Neural progenitor cell (in vitro differentiated cells): ENCODE results near the gene OR6B2. TPM values are rescaled to one million over a fixed set of nuclear protein-coding genes. Genes with fewer than 3 reads are reported as not detected.
A peak's percentile ranks its signal among the peaks of the same experiment; 100 is the strongest.

Experiments used
- DNase-seq: peaks from one replicate; pipeline ENCODE4 v3.0.0-alpha.2; 2016; ENCODE audit warnings: low spot score
- H2AFZ ChIP-seq: fragments of 200-600 bp; sonication (generic); replicated peaks from 2 replicates; pipeline ENCODE4 v1.6.1; 2016; ENCODE audit warnings: antibody characterized with exemption
- H3F3A ChIP-seq: fragments of 200-600 bp; sonication (generic); 2 replicates; pipeline ENCODE4 v1.6.1; 2016; ENCODE audit warnings: antibody characterized with exemption, low read depth
- H3K27ac ChIP-seq: fragments of 200-600 bp; sonication (generic); 2 replicates; pipeline ENCODE4 v1.5.1; 2016; ENCODE audit warnings: mild to moderate bottlenecking
- H3K27me3 ChIP-seq: fragments of 200-600 bp; sonication (generic); 2 replicates; pipeline ENCODE4 v1.6.1; 2016; ENCODE audit warnings: mild to moderate bottlenecking, moderate library complexity
- H3K36me3 ChIP-seq: fragments of 200-600 bp; sonication (generic); 2 replicates; pipeline ENCODE4 v1.5.1; 2016
- H3K4me1 ChIP-seq: fragments of 200-600 bp; sonication (generic); 2 replicates; pipeline ENCODE4 v1.6.1; 2016; ENCODE audit warnings: mixed run types
- H3K4me2 ChIP-seq: fragments of 200-600 bp; sonication (generic); 2 replicates; pipeline ENCODE4 v1.6.1; 2016
- H3K4me3 ChIP-seq: fragments of 200-600 bp; sonication (generic); 2 replicates; pipeline ENCODE4 v1.5.1; 2016
- H3K79me2 ChIP-seq: fragments of 200-600 bp; sonication (generic); 2 replicates; pipeline ENCODE4 v1.6.1; 2016; ENCODE audit warnings: low read depth
- H3K9ac ChIP-seq: fragments of 200-600 bp; sonication (generic); 2 replicates; pipeline ENCODE4 v1.6.1; 2016
- H3K9me3 ChIP-seq: fragments of 200-600 bp; sonication (generic); 2 replicates; pipeline ENCODE4 v1.5.1; 2016; ENCODE audit warnings: low read depth
- H4K20me1 ChIP-seq: fragments of 200-600 bp; sonication (generic); 2 replicates; pipeline ENCODE4 v1.6.1; 2016; ENCODE audit warnings: low read depth
- H3K27ac Mint-ChIP-seq: 3 replicates; pipeline ENCODE4 v1.8.0; 2021; ENCODE audit warnings: mixed read lengths
- H3K27me3 Mint-ChIP-seq: 2 replicates; pipeline ENCODE4 v1.8.0; 2022; ENCODE audit warnings: low read depth, mild to moderate bottlenecking, inconsistent platforms, moderate library complexity, mixed read lengths; ENCODE audit not compliant: insufficient read depth
- H3K36me3 Mint-ChIP-seq: 3 replicates; pipeline ENCODE4 v1.8.0; 2021; ENCODE audit warnings: mixed read lengths
- H3K4me1 Mint-ChIP-seq: 3 replicates; pipeline ENCODE4 v1.8.0; 2021; ENCODE audit warnings: mixed read lengths
- H3K4me3 Mint-ChIP-seq: 3 replicates; pipeline ENCODE4 v1.8.0; 2021; ENCODE audit warnings: mild to moderate bottlenecking, moderate library complexity, mixed read lengths
- H3K9me3 Mint-ChIP-seq: 3 replicates; pipeline ENCODE4 v1.8.0; 2020; ENCODE audit warnings: mixed read lengths
- CTCF ChIP-seq: fragments of 200-600 bp; sonication (generic); IDR thresholded peaks from 2 replicates; pipeline ENCODE4 v1.5.1; 2017; ENCODE audit warnings: antibody characterized with exemption, mild to moderate bottlenecking
- EZH2 ChIP-seq: fragments of 200-600 bp; sonication (generic); IDR thresholded peaks from 2 replicates; pipeline ENCODE4 v1.6.1; 2017; ENCODE audit warnings: antibody characterized with exemption, mild to moderate bottlenecking, moderate library complexity
- EZH2phosphoT487 ChIP-seq: fragments of 200-600 bp; sonication (generic); IDR thresholded peaks from 2 replicates; pipeline ENCODE4 v1.6.1; 2017; ENCODE audit warnings: antibody characterized with exemption
- total RNA-seq: library from RNA; depleted of rRNA; stranded (reverse); fragments of >200 nt; gene quantifications from 2 replicates; pipeline ENCODE4 v1.2.3, GENCODE V29; 2015; ENCODE audit warnings: low replicate concordance

OR6B2 gene
- total RNA-seq, 1 donor from 2014 or later = not detected

- Histone ChIP-seq H2AFZ (no peak overlapping the region), H3K4me2 (no peak overlapping the region)
Observed at GRCh38 chr2:240032406-240033329, 2.4 kb upstream of the OR6B2 start.

GRCh38 chr2:240024766-240025165 lies 5.5 kb downstream of the OR6B2 start:
- Histone ChIP-seq H3K27me3 (peaks cover 36% of the 10 kb centered on the region), H3K4me1 (peaks cover 6% of the 10 kb centered on the region), H3K36me3 (no peaks in the 10 kb centered on the region), H3K4me3 (peak overlapping the region; percentile 99), H3K79me2 (peaks cover 35% of the 10 kb centered on the region), H3K9ac (peak overlapping the region; percentile 95), H2AFZ (peak overlapping the region; percentile 98), H4K20me1 (peaks cover 13% of the 10 kb centered on the region), H3K27ac (no peak overlapping the region), H3F3A (peaks cover 8% of the 10 kb centered on the region), H3K9me3 (no peaks in the 10 kb centered on the region), H3K4me2 (peak overlapping the region; percentile 93)
- Mint-ChIP-seq H3K9me3 (peaks cover 5% of the 10 kb centered on the region), H3K27me3 (peaks cover 4% of the 10 kb centered on the region), H3K36me3 (peaks cover 4% of the 10 kb centered on the region), H3K4me1 (peaks cover 18% of the 10 kb centered on the region), H3K27ac (peak overlapping the region; percentile 97), H3K4me3 (peak overlapping the region; percentile 97)
- peak; percentile 26 for DNase-seq
- no peak for TF ChIP-seq EZH2
- TF ChIP-seq EZH2phosphoT487 = no peak
- no peak for TF ChIP-seq CTCF

More at GRCh38 chr2:240032406-240033329, 2.4 kb upstream of the OR6B2 start:
- H3K27ac ChIP-seq = no peak overlapping the region
- Mint-ChIP-seq H3K27me3 (peaks cover 26% of the 10 kb centered on the region), H3K4me1 (no peaks in the 10 kb centered on the region), H3K36me3 (no peaks in the 10 kb centered on the region), H3K4me3 (peak overlapping the region; percentile 55), H3K27ac (no peak overlapping the region), H3K9me3 (no peaks in the 10 kb centered on the region)
- H4K20me1 ChIP-seq = no peaks in the 10 kb centered on the region
- H3K79me2 ChIP-seq = no peaks in the 10 kb centered on the region
- H3K4me3 ChIP-seq = no peak overlapping the region
- DNase-seq = no peak
- H3K27me3 ChIP-seq = peaks cover 96% of the 10 kb centered on the region
- H3K4me1 ChIP-seq = no peaks in the 10 kb centered on the region
- TF ChIP-seq EZH2phosphoT487 (no peak), CTCF (no peak), EZH2 (no peak)
- H3K9ac ChIP-seq = no peak overlapping the region
- no peaks in the 10 kb centered on the region for H3F3A ChIP-seq
- H3K36me3 ChIP-seq = no peaks in the 10 kb centered on the region
- no peaks in the 10 kb centered on the region for H3K9me3 ChIP-seq

- no peak overlapping the region for H3K27ac Mint-ChIP-seq
- Histone ChIP-seq H4K20me1 (peaks cover 16% of the 10 kb centered on the region), H2AFZ (no peak overlapping the region), H3K9ac (peak overlapping the region; percentile 95), H3F3A (peaks cover 8% of the 10 kb centered on the region), H3K27ac (no peak overlapping the region), H3K9me3 (no peaks in the 10 kb centered on the region), H3K4me3 (peak overlapping the region; percentile 99), H3K27me3 (peaks cover 27% of the 10 kb centered on the region), H3K4me1 (peaks cover 6% of the 10 kb centered on the region), H3K4me2 (peak overlapping the region; percentile 93), H3K79me2 (peaks cover 35% of the 10 kb centered on the region), H3K36me3 (no peaks in the 10 kb centered on the region)
- H3K4me1 Mint-ChIP-seq = peaks cover 18% of the 10 kb centered on the region
- no peak for DNase-seq
- peaks cover 7% of the 10 kb centered on the region for H3K36me3 Mint-ChIP-seq
- peaks cover 5% of the 10 kb centered on the region for H3K9me3 Mint-ChIP-seq
- peak overlapping the region; percentile 97 for H3K4me3 Mint-ChIP-seq
- H3K27me3 Mint-ChIP-seq = peaks cover 2% of the 10 kb centered on the region
- TF ChIP-seq EZH2phosphoT487 (no peak), CTCF (no peak), EZH2 (no peak)
Observed at GRCh38 chr2:240023792-240024191, 6.4 kb downstream of the OR6B2 start.
